ENCODE measurements around the gene ABHD17A. TPM values are rescaled to one million over a fixed set of nuclear protein-coding genes. Genes with fewer than 3 reads are reported as not detected.

The ABHD17A gene
- total and polyA plus RNA-seq, 9 of the 15 experiments (the other 6 are each of a cell fraction or from before 2014, with no cell fraction given) = 0.04 to 135 (median 21.8) TPM; not detected in 1

GRCh38 chr19:1863638-1864479 is 21.4 kb downstream of the ABHD17A start (continued):
- no peak for TF ChIP-seq PREB (CRISPR knock-in tag; IDR thresholded peaks at IDR 0.05)
- TF ChIP-seq FOXK1 (CRISPR knock-in tag; IDR thresholded peaks at IDR 0.05; ENCODE audit: borderline replicate concordance) = no peak
- TF ChIP-seq, protein P1, sequence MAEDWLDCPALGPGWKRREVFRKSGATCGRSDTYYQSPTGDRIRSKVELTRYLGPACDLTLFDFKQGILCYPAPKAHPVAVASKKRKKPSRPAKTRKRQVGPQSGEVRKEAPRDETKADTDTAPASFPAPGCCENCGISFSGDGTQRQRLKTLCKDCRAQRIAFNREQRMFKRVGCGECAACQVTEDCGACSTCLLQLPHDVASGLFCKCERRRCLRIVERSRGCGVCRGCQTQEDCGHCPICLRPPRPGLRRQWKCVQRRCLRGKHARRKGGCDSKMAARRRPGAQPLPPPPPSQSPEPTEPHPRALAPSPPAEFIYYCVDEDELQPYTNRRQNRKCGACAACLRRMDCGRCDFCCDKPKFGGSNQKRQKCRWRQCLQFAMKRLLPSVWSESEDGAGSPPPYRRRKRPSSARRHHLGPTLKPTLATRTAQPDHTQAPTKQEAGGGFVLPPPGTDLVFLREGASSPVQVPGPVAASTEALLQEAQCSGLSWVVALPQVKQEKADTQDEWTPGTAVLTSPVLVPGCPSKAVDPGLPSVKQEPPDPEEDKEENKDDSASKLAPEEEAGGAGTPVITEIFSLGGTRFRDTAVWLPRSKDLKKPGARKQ (CRISPR knock-in tag; IDR thresholded peaks at IDR 0.05) = no peak
- no peak for TF ChIP-seq MAFK (IDR thresholded peaks at IDR 0.05; ENCODE audit: low read length)
- TF ChIP-seq, protein P2, sequence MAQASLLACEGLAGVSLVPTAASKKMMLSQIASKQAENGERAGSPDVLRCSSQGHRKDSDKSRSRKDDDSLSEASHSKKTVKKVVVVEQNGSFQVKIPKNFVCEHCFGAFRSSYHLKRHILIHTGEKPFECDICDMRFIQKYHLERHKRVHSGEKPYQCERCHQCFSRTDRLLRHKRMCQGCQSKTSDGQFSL (CRISPR knock-in tag; IDR thresholded peaks at IDR 0.05) = peak; percentile 81
- TF ChIP-seq, protein P2 (tag; IDR thresholded peaks at IDR 0.05) = peak in 1 of 2 experiments; percentile 79; a peak in 1 of 4 replicates
- TF ChIP-seq REST (IDR thresholded peaks at IDR 0.05; ENCODE audit: borderline replicate concordance) = peak; percentile 35
- no peak for TF ChIP-seq REST (CRISPR knock-in tag; IDR thresholded peaks at IDR 0.05; ENCODE audit: low read depth)
- peak; percentile 81 for TF ChIP-seq CTBP1 (IDR thresholded peaks at IDR 0.05; ENCODE audit: borderline replicate concordance)
- TF ChIP-seq FOS (IDR thresholded peaks at IDR 0.05; ENCODE audit: extremely low read depth, insufficient read length) = no peak
- TF ChIP-seq FUS (optimal IDR thresholded peaks at IDR 0.05; ENCODE audit: low read depth, low read length) = no peak
- no peak for TF ChIP-seq HMG20B (CRISPR knock-in tag; IDR thresholded peaks at IDR 0.05)
- TF ChIP-seq, protein P3, sequence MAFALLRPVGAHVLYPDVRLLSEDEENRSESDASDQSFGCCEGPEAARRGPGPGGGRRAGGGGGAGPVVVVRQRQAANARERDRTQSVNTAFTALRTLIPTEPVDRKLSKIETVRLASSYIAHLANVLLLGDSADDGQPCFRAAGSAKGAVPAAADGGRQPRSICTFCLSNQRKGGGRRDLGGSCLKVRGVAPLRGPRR (CRISPR knock-in tag; IDR thresholded peaks at IDR 0.05) = no peak
- no peak for TF ChIP-seq CSDE1 (IDR thresholded peaks at IDR 0.05)
- TF ChIP-seq PHF8 (IDR thresholded peaks at IDR 0.05; ENCODE audit: borderline replicate concordance, low read length) = peak; percentile 67; the same call in 1 of the 2 replicates

All from K562 (cell line).